ENCODE measurements around the gene RET.
A peak's percentile ranks its signal among the peaks of the same experiment; 100 is the strongest.
"Not testable (repeated sequence)": the region's sequence is repeated elsewhere in the genome, so short reads cannot be mapped to it uniquely, and the experiment has no call there.

RET gene

GRCh38 chr10:43134126-43134905 is 57.4 kb downstream of the RET start:
- DNase-seq (ENCODE audit: low read depth in 1 of 2, low spot score in 1 of 2), result no peak

- no peak for DNase-seq (ENCODE audit: low read depth in 1 of 2, low spot score in 1 of 2)
These were observed 58.2 kb downstream of the RET start for GRCh38 chr10:43135064-43135463.

- no peak for DNase-seq (ENCODE audit: low read depth in 1 of 2, low spot score in 1 of 2)
These were observed 58.8 kb downstream of the RET start for GRCh38 chr10:43135656-43136055.

- no peak for DNase-seq (ENCODE audit: low read depth in 1 of 2, low spot score in 1 of 2)
These were observed 59.6 kb downstream of the RET start for GRCh38 chr10:43136432-43136831.

GRCh38 chr10:43136995-43137716 is 60.3 kb downstream of the RET start:
- DNase-seq (ENCODE audit: low read depth in 1 of 2, low spot score in 1 of 2), result no peak

- DNase-seq (ENCODE audit: low read depth in 1 of 2, low spot score in 1 of 2), result peak in 1 of 2 donors; percentile 13
These were observed 60.8 kb downstream of the RET start for GRCh38 chr10:43137717-43138020.

- DNase-seq (ENCODE audit: low read depth in 1 of 2, low spot score in 1 of 2), result peak; percentile 69 to 84
These were observed 61.3 kb downstream of the RET start, which contains the start of gene CSGALNACT2 for GRCh38 chr10:43138021-43138756. TSS of gene CSGALNACT2 (plus strand) at chr10:43138445. CDS start at chr10:43155150, 16,705 bp downstream.

- peak; percentile 17 to 34 for DNase-seq (ENCODE audit: low read depth in 1 of 2, low spot score in 1 of 2)
These were observed 61.9 kb downstream of the RET start for GRCh38 chr10:43138757-43139241.

- DNase-seq (ENCODE audit: low read depth in 1 of 2, low spot score in 1 of 2), result no peak
These were observed 64.6 kb downstream of the RET start for GRCh38 chr10:43141421-43141820.

- DNase-seq (ENCODE audit: low read depth in 1 of 2, low spot score in 1 of 2), result no peak
These were observed 68.4 kb downstream of the RET start for GRCh38 chr10:43145311-43145710.

- DNase-seq (ENCODE audit: low read depth in 1 of 2, low spot score in 1 of 2), result not testable (repeated sequence)
These were observed 69.1 kb downstream of the RET start for GRCh38 chr10:43145936-43146335.

- no peak for DNase-seq (ENCODE audit: low read depth in 1 of 2, low spot score in 1 of 2)
These were observed 74.5 kb downstream of the RET start for GRCh38 chr10:43151371-43151770.

- DNase-seq (ENCODE audit: low read depth in 1 of 2, low spot score in 1 of 2), result no peak
These were observed 77.0 kb downstream of the RET start for GRCh38 chr10:43153901-43154300.

- DNase-seq (ENCODE audit: low read depth in 1 of 2, low spot score in 1 of 2), result no peak
These were observed 78.4 kb downstream of the RET start for GRCh38 chr10:43155221-43155620.

- DNase-seq (ENCODE audit: low read depth in 1 of 2, low spot score in 1 of 2), result no peak
These were observed 78.9 kb downstream of the RET start for GRCh38 chr10:43155741-43156140.

- no peak for DNase-seq (ENCODE audit: low read depth in 1 of 2, low spot score in 1 of 2)
These were observed 79.9 kb downstream of the RET start for GRCh38 chr10:43156590-43157341.

- DNase-seq (ENCODE audit: low read depth in 1 of 2, low spot score in 1 of 2), result no peak
These were observed 81.8 kb downstream of the RET start for GRCh38 chr10:43158636-43159035.

GRCh38 chr10:43160046-43160920 is 83.4 kb downstream of the RET start:
- DNase-seq (ENCODE audit: low read depth in 1 of 2, low spot score in 1 of 2), result peak in 1 of 2 donors; percentile 8

GRCh38 chr10:43160921-43161255 is 84.0 kb downstream of the RET start:
- no peak for DNase-seq (ENCODE audit: low read depth in 1 of 2, low spot score in 1 of 2)

- DNase-seq (ENCODE audit: low read depth in 1 of 2, low spot score in 1 of 2), result no peak
These were observed 85.7 kb downstream of the RET start for GRCh38 chr10:43162604-43163003.

All from stimulated activated CD4-positive, alpha-beta T cell treated with anti-CD3 and anti-CD28 coated beads, Interleukin-15, amount 100 ng/mL, for 1 hour (primary cell).